Esophagus squamous epithelium (tissue), 4 donors: Measurements from ENCODE around the gene MCFD2.

ENCODE experiments used
- POLR2A ChIP-seq, 4 donors: fragments of 450-650 bp; IDR thresholded peaks; one replicate each; pipeline ENCODE4 v1.6.1; 2017; ENCODE audit warnings: antibody characterized with exemption in 4 of 4, mild to moderate bottlenecking in 4 of 4, moderate library complexity in 3 of 4
- TF ChIP-seq, protein P1 (sequence below), 6 experiments: fragments of 450-650 bp in 4 of 6; fragments of 200-600 bp in 2 of 6; sonication (generic) in 2 of 6; IDR thresholded peaks; one replicate each; pipeline ENCODE4 v1.5.1; 2016 to 2019; ENCODE audit warnings: antibody characterized with exemption in 6 of 6, mild to moderate bottlenecking in 4 of 6, moderate library complexity in 4 of 6

DNA sequence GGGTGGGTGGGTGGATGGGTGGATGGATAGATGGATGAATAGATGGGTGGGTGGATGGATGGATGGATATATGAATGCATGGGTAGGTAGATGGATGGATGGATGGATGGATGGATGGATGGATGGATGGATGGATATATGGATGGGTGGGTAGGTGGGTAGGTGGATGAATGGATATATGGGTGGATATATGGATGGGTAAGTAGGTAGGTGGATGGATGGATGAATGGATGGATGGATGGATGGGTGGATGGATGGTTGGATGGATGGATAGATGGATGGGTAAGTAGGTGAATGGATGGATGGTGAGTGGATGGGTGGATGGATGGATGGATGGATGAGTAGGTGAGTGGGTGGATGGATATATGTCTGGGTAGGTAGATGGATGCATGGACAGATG is 36.1 kb downstream of the MCFD2 start:
- TF ChIP-seq, protein P1, sequence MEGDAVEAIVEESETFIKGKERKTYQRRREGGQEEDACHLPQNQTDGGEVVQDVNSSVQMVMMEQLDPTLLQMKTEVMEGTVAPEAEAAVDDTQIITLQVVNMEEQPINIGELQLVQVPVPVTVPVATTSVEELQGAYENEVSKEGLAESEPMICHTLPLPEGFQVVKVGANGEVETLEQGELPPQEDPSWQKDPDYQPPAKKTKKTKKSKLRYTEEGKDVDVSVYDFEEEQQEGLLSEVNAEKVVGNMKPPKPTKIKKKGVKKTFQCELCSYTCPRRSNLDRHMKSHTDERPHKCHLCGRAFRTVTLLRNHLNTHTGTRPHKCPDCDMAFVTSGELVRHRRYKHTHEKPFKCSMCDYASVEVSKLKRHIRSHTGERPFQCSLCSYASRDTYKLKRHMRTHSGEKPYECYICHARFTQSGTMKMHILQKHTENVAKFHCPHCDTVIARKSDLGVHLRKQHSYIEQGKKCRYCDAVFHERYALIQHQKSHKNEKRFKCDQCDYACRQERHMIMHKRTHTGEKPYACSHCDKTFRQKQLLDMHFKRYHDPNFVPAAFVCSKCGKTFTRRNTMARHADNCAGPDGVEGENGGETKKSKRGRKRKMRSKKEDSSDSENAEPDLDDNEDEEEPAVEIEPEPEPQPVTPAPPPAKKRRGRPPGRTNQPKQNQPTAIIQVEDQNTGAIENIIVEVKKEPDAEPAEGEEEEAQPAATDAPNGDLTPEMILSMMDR (IDR thresholded peaks at IDR 0.05), result no peak
- TF ChIP-seq POLR2A (IDR thresholded peaks at IDR 0.05), result no peak
